Gastrocnemius medialis (tissue), 4 donors: ENCODE results near the gene KAZALD1. TPM values are rescaled to one million over a fixed set of nuclear protein-coding genes. Genes with fewer than 3 reads are reported as not detected.
A peak's percentile ranks its signal among the peaks of the same experiment; 100 is the strongest.

Source experiments
- ATAC-seq, 2 donors: fragments of 150-250 bp; one replicate each; pipeline ENCODE4 v1.9.1; 2016
- DNase-seq, 2 donors: peaks; one replicate each; pipeline ENCODE4 v3.0.0-alpha.2; 2019
- H3K27ac ChIP-seq, 4 donors: fragments of 200-600 bp; sonication (generic); 1 replicate in 1 of 4; 2 replicates in 3 of 4; pipeline ENCODE4 v1.5.1; 2016 to 2018; ENCODE audit warnings: mild to moderate bottlenecking in 2 of 4, moderate library complexity in 1 of 4
- H3K27me3 ChIP-seq, 3 donors: fragments of 200-600 bp; sonication (generic) in 2 of 3; 1 replicate in 1 of 3; 2 replicates in 2 of 3; pipeline versions ENCODE4 v1.5.1 to v1.6.0; 2016 to 2019; ENCODE audit warnings: mild to moderate bottlenecking in 1 of 3, moderate library complexity in 1 of 3
- H3K36me3 ChIP-seq, 2 donors: fragments of 200-600 bp; sonication (generic) in 1 of 2; one replicate each; pipeline ENCODE4 v1.5.1; 2017 to 2018
- H3K4me1 ChIP-seq, 2 donors: fragments of 200-600 bp; sonication (generic) in 1 of 2; one replicate each; pipeline ENCODE4 v1.5.1; 2016 to 2017; ENCODE audit warnings: mild to moderate bottlenecking in 2 of 2
- H3K4me3 ChIP-seq, 4 donors: fragments of 200-600 bp; sonication (generic) in 3 of 4; 1 replicate in 1 of 4; 2 replicates in 3 of 4; pipeline ENCODE4 v1.5.1; 2016 to 2019; ENCODE audit warnings: mild to moderate bottlenecking in 2 of 4
- H3K9me3 ChIP-seq, 3 donors: fragments of 200-600 bp; sonication (generic) in 2 of 3; 1 replicate in 1 of 3; 2 replicates in 2 of 3; pipeline ENCODE4 v1.5.1; 2016 to 2019
- POLR2A ChIP-seq, 2 donors: fragments of 450-650 bp; IDR thresholded peaks; one replicate each; pipeline ENCODE4 v1.6.1; 2017; ENCODE audit warnings: antibody characterized with exemption in 2 of 2, mild to moderate bottlenecking in 2 of 2, moderate library complexity in 2 of 2
- in situ Hi-C, 4 donors: fragments of 200-750 bp; cut with MboI; loops; one replicate each; pipeline versions ENCODE4 v1.15.0 to v1.8.0; 2017; ENCODE audit warnings: low sequenced_read_pairs in 4 of 4
- intact Hi-C: fragments of 100-400 bp; cut with DNase I; formaldehyde crosslinking; loops from one replicate; pipeline ENCODE4 v1.15.1; 2023; ENCODE audit warnings: low total_unique reads
- total RNA-seq, 4 donors: library from RNA; depleted of rRNA; stranded (reverse); fragments of >200 nt; gene quantifications; one replicate each; pipeline versions ENCODE4 v1.1.0 to v1.2.3, GENCODE V29; 2016
- TF ChIP-seq, protein P1 (sequence below), 5 experiments: fragments of 450-650 bp in 3 of 5; fragments of 200-600 bp in 2 of 5; sonication (generic) in 2 of 5; IDR thresholded peaks in 4 of 5; conservative IDR thresholded peaks in 1 of 5; 1 replicate in 4 of 5; 2 replicates in 1 of 5; pipeline ENCODE4 v1.5.1; 2016 to 2019; ENCODE audit warnings: antibody characterized with exemption in 5 of 5, mild to moderate bottlenecking in 3 of 5, moderate library complexity in 3 of 5

Gene KAZALD1
- total RNA-seq, 4 donors from 2014 or later = 1.7 to 3.6 (median 2.2) TPM

DNA sequence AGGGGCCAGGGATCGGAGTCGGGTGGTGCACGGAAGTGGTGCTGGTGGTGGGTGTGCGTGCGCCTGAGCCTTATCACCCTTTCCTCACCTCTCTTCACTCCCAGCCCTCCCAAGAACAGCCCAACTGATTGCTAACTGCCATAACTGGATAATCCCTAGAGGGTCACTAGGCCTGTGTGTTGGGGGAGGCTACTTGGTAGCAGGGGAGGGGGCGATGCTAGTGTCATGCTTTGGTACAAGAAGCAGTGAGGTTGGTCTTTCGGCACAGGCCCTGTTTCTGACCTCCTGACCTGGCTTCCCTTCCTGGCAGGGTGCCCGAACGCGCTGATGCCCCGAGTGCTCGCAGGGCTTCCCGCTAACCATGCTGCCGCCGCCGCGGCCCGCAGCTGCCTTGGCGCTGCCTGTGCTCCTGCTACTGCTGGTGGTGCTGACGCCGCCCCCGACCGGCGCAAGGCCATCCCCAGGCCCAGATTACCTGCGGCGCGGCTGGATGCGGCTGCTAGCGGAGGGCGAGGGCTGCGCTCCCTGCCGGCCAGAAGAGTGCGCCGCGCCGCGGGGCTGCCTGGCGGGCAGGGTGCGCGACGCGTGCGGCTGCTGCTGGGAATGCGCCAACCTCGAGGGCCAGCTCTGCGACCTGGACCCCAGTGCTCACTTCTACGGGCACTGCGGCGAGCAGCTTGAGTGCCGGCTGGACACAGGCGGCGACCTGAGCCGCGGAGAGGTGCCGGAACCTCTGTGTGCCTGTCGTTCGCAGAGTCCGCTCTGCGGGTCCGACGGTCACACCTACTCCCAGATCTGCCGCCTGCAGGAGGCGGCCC lies 652 bp downstream of the KAZALD1 start:
- peaks cover 11 to 20% (median 16%) of the 10 kb centered on the region in 3 donors for H3K27me3 ChIP-seq
- H3K4me1 ChIP-seq = peaks cover 49 to 54% of the 10 kb centered on the region in 2 donors
- peak in 1 of 2 donors; percentile 40 for DNase-seq
- H3K27ac ChIP-seq = peak overlapping the region; percentile 93 to 99 (median 98)
- intact Hi-C loops = loop anchor here (5.0 kb wide), 1 partner anchor 150 kb away; the partner anchor contains the start of gene SLF2
- ATAC-seq = no peak
- in situ Hi-C loops = no loop called here
- H3K9me3 ChIP-seq = no peaks in the 10 kb centered on the region
- no peaks in the 10 kb centered on the region for H3K36me3 ChIP-seq
- TF ChIP-seq POLR2A (IDR thresholded peaks at IDR 0.05) = no peak
- TF ChIP-seq, protein P1, sequence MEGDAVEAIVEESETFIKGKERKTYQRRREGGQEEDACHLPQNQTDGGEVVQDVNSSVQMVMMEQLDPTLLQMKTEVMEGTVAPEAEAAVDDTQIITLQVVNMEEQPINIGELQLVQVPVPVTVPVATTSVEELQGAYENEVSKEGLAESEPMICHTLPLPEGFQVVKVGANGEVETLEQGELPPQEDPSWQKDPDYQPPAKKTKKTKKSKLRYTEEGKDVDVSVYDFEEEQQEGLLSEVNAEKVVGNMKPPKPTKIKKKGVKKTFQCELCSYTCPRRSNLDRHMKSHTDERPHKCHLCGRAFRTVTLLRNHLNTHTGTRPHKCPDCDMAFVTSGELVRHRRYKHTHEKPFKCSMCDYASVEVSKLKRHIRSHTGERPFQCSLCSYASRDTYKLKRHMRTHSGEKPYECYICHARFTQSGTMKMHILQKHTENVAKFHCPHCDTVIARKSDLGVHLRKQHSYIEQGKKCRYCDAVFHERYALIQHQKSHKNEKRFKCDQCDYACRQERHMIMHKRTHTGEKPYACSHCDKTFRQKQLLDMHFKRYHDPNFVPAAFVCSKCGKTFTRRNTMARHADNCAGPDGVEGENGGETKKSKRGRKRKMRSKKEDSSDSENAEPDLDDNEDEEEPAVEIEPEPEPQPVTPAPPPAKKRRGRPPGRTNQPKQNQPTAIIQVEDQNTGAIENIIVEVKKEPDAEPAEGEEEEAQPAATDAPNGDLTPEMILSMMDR (IDR thresholded peaks at IDR 0.05 in 4 of 5, conservative IDR thresholded peaks at IDR 0.05 in 1 of 5) = peak; percentile 43 to 70 (median 56)
- H3K4me3 ChIP-seq = peak overlapping the region; percentile 79 to 94 (median 88)

DNA sequence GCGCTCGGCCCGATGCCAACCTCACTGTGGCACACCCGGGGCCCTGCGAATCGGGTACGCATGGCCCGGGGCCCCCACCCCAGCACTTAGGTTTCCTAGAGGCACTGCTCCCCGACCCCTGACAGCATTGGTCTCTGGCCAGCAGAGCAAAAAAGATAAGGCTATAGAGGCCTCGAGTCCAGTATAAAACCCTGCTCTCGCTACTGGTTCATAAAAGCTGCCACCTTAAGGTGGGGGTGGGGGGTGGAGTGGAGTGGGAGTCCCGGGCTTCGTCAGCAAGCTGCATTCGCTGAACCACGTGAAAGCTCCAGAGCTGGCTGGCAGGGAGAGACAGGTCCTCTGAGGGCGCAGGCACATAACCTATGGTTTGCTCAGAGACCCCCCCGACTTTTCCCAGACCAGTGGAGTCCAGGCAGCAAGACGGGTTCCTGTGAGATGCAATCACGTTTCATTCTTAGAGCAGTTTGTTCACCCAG lies 1.3 kb downstream of the KAZALD1 start:
- DNase-seq = no peak
- intact Hi-C loops = loop anchor here (5.0 kb wide), 1 partner anchor 151 kb away; the partner anchor contains the start of gene SLF2
- in situ Hi-C loops = no loop called here
- H3K4me3 ChIP-seq = peak overlapping the region; percentile 41 to 94 (median 84)
- H3K36me3 ChIP-seq = no peaks in the 10 kb centered on the region
- peak overlapping the region; percentile 3 to 99 (median 98) for H3K27ac ChIP-seq
- no peak for ATAC-seq
- no peaks in the 10 kb centered on the region for H3K9me3 ChIP-seq
- peaks cover 14 to 23% (median 18%) of the 10 kb centered on the region in 3 donors for H3K27me3 ChIP-seq
- peaks cover 52 to 57% of the 10 kb centered on the region in 2 donors for H3K4me1 ChIP-seq
- TF ChIP-seq POLR2A (IDR thresholded peaks at IDR 0.05) = no peak
- TF ChIP-seq, protein P1 (IDR thresholded peaks at IDR 0.05 in 4 of 5, conservative IDR thresholded peaks at IDR 0.05 in 1 of 5) = no peak

DNA sequence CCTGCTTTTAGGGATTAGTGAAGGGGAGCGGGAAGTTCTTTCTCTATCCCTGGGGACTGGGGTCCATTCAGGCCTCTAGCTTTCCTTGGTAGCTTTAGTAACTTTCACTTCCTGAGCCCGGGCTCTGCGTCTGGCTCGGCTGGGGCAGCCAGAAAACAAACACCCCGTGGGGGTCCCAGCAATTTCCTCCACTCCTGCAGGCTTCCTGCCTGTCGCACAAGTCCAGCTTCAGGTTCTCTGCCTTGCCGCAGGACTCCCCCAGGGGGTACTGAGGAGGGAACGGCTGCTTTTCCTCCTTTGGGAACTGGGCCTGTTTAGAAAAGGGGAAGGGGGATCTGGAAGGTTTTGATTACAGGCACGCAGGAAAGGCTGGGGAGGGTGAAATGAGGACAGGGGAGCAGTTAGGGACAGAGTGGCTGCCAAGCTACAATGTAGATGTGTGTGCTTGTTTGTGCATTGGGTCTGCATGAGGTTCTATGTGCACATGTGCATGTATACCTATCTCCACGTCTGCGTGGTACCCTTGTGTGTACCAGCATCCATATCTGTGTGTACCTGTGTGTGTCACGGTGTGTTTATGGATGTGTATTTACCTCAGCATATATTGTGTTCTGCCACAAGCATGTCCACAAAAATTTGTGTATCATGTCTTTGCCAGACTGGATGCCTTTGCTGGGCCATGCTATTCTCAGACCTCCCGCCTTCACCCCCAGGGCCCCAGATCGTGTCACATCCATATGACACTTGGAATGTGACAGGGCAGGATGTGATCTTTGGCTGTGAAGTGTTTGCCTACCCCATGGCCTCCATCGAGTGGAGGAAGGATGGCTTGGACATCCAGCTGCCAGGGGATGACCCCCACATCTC lies 2.0 kb downstream of the KAZALD1 start:
- DNase-seq (no peak), ATAC-seq (no peak)
- intact Hi-C loops (loop anchor here (5.0 kb wide), 1 partner anchor 151 kb away; the partner anchor contains the start of gene SLF2), in situ Hi-C loops (no loop called here)
- Histone ChIP-seq H3K4me3 (no peak overlapping the region), H3K36me3 (no peaks in the 10 kb centered on the region), H3K9me3 (no peaks in the 10 kb centered on the region), H3K27me3 (peaks cover 14 to 23% (median 18%) of the 10 kb centered on the region in 3 donors), H3K4me1 (peaks cover 52 to 57% of the 10 kb centered on the region in 2 donors), H3K27ac (peak overlapping the region in 3 of 4 donors; percentile 3 to 99 (median 99))
- TF ChIP-seq, protein P1 (IDR thresholded peaks at IDR 0.05 in 4 of 5, conservative IDR thresholded peaks at IDR 0.05 in 1 of 5) = no peak
- TF ChIP-seq POLR2A (IDR thresholded peaks at IDR 0.05) = no peak

DNA sequence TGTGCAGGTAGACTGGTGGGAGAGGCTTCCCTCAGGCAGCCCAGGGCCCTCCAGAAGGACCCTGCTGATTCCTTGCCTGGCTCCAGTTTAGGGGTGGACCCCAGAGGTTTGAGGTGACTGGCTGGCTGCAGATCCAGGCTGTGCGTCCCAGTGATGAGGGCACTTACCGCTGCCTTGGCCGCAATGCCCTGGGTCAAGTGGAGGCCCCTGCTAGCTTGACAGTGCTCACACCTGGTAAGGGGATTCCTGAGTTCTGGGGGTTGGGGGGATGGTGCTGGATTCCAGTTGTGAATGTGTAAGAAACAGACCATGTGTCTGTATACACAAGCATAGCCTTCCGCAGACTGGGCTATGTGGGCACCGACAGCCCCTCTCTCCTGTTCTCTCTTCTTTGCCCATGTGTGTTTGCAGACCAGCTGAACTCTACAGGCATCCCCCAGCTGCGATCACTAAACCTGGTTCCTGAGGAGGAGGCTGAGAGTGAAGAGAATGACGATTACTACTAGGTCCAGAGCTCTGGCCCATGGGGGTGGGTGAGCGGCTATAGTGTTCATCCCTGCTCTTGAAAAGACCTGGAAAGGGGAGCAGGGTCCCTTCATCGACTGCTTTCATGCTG lies 2.7 kb downstream of the KAZALD1 start:
- intact Hi-C loops = loop anchor here (5.0 kb wide), 2 partner anchors 32 to 152 kb away; partner anchors contain the start of genes PDZD7, SFXN3 and SLF2
- Histone ChIP-seq H3K27ac (peak overlapping the region in 1 of 4 donors; percentile 99), H3K4me1 (peaks cover 52 to 57% of the 10 kb centered on the region in 2 donors), H3K36me3 (no peaks in the 10 kb centered on the region), H3K27me3 (peaks cover 14 to 23% (median 18%) of the 10 kb centered on the region in 3 donors), H3K9me3 (no peaks in the 10 kb centered on the region), H3K4me3 (no peak overlapping the region)
- TF ChIP-seq, protein P1 (IDR thresholded peaks at IDR 0.05 in 4 of 5, conservative IDR thresholded peaks at IDR 0.05 in 1 of 5) = no peak
- TF ChIP-seq POLR2A (IDR thresholded peaks at IDR 0.05) = no peak
- in situ Hi-C loops = no loop called here
- ATAC-seq (no peak), DNase-seq (no peak)
